Stimulated activated naive CD4-positive, alpha-beta T cell treated with Interleukin-2 at 50 U/mL for 16 hours (primary cell): ENCODE measurements around the gene ZFYVE28.
A peak's percentile ranks its signal among the peaks of the same experiment; 100 is the strongest.
"Not testable (repeated sequence)": the region's sequence is repeated elsewhere in the genome, so short reads cannot be mapped to it uniquely, and the experiment has no call there.

Experiments used
- DNase-seq: peaks from one replicate; lab custom pipeline; 2025; lab: John Stamatoyannopoulos, UW

The ZFYVE28 gene

GRCh38 chr4:2446656-2447564 is 28.5 kb upstream of the ZFYVE28 start:
- no peak for DNase-seq

- DNase-seq, result no peak
Observed at GRCh38 chr4:2445571-2445970, 27.1 kb upstream of the ZFYVE28 start.

DNA sequence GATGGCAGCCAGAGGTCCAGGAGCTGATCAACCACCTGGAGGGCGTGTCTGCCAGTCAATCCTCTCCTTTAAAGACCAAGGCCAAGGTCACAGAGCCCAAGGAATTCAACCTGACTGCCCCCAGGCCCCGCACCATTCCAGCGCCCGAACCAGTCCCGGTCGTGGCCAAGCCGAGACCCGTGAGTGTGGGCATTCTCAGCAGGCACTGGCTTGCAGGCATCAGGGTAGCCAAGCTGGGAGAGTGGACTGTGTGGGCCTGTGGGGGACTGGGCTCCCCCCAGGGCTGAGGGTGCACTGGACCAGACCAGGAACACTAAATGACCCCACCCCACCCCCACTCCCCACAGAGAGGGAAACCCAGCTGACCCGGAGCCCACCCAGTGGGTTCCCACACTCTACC is 26.7 kb upstream of the ZFYVE28 start:
- DNase-seq, result no peak

DNA sequence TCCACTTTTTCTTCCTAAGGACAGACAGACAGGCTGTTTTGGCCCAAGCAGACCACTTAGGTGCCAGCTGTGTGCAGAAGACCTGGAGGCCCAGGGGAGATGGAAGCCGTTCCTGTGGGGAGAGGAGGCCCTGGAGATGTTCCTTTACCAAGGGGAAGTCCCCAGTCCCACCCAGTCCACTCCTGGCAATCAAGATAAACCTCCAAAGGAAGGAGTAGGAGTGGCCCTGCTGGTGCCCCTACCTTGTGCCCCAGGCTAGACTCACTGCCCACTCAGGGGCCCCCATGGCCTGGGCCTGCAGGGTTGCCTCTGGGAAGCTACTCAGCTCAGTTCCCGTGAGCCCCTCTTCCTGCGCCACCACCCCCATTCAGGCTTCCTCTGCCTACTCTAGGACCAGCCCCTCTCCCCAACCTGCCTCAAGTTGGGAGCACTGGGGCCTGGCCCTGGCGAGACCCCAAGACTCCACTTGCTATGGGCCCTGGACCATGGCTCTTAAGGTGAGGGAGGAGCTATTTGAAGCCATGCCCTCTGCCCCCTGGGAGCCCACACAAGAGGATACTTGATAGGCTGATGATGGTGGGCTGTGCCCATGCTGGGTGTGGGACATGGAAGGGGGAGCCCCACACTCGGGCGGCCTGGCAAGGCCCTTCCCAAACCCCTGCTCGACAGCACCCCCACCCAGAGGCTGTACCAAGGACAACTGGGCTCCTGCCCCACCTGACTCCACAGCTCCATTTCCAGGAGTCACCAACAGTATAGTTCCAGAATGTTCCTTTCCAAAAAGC is 25.7 kb upstream of the ZFYVE28 start:
- DNase-seq, result no peak

DNA sequence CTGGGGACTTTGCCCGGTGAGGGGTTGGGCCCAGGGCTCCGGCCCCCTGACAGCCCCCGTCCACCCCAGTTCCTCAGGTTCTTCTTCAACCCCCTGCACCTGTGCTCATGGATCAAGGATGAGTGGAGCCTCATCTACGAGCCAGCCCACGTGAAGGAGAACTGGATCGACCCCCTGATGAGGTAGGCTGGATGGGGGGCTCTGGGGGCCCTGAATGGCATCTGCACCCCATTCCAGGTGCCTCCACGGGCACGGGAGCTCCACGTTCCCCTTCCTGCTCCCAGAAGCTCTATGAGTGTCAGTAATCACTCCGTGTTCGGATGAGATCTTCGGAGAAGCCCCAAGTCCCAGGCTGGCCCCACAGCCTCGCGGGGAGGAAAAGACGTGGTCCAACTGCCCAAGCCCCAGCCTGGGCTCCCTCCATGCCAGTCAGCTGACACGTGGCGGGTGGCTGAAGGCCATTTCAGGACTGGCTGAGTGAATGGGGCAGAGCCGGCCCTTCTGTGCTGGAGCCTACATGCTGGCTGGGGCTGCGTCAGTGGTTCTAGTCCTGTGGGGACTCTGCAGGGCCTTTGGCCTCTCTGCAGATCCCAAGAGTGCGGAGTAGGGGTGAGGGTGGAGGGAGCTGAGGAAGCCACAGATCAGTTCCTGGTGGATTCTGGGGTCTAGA is 24.8 kb upstream of the ZFYVE28 start:
- no peak for DNase-seq

GRCh38 chr4:2442175-2442993 is 23.9 kb upstream of the ZFYVE28 start:
- no peak for DNase-seq

DNA sequence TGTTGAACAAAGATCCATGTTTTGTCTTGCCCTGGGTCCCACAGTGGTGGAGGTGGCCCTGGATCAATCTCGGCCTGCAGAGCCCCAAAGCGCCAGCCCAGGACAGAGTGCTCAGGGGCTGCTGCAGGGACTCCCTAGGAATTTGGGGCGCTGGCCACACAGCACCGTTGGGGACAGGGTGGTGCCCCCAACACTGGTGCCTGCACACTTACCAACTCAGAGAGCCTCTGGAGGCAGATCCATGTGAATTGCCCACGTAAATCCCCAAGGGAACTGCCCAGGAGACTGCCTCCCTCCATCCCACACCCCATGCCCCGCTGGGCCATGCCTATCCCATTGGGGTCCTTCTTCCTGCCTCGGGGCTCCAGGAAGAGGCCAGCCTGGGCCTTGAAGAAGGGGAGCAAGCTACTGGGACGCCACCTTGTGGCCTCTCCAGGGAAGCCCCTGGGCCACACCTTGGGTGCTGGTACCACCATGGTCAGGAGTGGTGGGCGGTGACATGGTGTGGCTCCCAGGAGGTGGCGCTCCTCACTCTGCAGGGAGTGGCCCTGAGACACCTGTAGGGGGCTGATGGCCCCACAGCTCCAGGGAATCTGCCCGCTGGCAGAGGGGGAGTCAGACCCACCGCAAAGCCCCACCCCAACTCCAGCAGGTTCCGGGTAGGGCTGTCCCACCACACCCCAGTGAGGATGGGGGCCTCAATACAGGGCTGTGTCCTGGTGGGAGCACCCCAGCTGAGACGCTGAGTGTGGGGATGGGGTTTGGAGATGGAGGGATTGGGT is 23.1 kb upstream of the ZFYVE28 start:
- DNase-seq, result peak; percentile 61

- no peak for DNase-seq
Observed at GRCh38 chr4:2438822-2439718, 20.6 kb upstream of the ZFYVE28 start.

DNA sequence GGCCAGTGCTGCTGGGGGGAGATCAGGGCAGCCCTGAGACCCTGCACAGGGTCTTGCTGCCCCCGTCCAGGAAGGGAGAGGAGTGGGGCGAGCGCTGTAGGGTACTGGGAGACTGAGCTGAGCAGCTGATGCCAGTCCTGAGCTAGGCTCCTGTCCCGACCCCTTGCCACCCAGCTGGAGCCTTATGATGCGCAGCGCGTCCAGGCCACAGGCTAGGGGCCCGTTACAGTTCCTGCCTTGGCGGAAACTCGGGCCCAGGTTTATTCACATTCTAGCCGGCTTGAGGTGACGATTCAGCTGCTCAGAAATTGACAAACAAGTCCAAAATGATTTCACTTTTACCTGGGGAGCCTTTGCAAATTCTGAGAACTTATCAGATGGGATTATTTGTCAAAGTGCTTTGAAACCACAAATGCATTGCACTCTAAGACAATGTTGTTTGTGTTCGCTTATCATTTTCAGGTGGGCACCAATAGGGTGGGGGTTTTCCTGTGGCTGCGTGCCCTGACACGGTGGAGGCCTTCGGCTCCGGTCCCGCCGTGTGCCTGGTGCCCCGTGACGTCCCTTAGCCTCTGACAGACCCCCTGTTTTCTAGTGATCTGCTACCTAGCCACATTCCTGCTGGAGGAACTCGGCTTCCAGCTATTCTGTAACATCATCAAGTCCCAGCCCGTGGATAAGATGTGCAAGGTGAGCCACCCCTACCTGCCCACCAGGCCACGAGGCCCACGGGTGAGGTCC is 19.2 kb upstream of the ZFYVE28 start:
- no peak for DNase-seq

DNA sequence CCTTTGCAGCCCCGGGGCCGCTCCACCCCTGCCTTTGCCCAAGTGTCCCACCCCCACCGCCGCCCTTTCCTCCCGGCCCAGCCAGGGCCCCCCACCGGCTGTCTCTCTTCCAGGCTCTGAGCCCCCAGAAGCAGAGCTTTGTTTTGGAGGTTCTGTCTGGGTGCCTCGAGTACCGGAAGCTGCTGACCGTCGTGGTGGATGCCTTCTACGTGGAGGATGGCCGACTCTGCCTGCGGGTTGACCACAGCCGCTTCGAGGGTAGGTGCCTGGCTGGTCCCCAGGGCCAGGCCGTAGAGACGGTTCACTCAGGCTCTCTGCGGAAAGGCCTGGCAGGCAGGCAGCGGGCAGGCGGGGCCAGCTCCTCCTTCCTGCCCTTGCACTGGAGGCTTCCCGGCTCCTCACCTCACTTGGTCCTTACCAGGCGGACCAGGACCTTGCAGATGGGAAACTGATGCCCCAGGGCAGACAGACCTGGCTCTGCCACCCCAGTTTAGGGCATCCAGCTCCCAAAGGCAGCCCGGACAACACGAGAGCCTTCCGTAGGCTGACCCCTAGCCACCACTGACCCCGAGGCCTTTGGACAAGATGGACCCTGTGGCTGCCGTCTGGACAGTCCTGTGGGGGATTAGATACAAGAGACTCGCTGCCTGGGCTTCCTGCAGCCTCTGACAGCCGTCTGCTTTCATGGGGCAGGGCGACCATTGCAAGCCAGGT is 18.5 kb upstream of the ZFYVE28 start:
- DNase-seq, result no peak

DNA sequence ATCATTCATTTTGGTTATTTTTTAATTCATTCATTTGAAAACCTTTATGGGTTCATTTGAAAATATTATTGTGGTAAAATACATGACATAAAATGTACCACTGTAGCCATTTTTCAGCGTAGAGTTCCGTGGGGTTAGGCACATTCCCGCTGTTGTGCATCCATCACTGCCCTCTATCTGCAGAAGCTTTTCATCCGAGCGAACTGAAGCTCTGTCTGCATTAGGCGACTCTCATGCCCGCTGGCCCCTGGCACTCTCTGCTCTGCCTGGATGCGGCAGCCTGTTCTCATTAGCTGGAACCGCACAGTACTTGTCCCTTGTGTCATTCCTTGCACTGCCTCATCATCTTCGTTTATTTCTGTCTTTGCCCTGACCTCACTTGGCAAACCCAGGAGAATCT is 17.9 kb upstream of the ZFYVE28 start:
- DNase-seq, result no peak

DNA sequence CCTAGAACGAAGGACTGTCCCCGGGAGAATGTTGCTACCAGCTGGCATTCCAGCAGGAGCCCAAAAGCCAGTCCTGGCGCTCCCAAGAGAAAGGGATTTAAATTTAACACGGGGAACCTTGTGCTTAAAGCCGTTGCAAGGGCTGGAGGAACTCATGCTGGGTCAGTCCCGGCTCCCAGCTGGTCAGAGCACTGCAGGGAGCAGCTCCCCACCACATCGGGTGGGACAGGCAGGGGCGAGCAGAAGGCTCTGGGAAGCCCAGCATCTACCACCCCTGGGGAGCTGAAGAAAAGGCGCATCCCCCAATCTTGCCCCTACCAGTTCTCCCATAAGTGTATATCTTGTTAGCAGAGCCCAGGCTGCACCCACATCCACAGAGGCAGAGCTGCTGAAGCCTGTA is 16.0 kb upstream of the ZFYVE28 start:
- DNase-seq, result no peak

DNA sequence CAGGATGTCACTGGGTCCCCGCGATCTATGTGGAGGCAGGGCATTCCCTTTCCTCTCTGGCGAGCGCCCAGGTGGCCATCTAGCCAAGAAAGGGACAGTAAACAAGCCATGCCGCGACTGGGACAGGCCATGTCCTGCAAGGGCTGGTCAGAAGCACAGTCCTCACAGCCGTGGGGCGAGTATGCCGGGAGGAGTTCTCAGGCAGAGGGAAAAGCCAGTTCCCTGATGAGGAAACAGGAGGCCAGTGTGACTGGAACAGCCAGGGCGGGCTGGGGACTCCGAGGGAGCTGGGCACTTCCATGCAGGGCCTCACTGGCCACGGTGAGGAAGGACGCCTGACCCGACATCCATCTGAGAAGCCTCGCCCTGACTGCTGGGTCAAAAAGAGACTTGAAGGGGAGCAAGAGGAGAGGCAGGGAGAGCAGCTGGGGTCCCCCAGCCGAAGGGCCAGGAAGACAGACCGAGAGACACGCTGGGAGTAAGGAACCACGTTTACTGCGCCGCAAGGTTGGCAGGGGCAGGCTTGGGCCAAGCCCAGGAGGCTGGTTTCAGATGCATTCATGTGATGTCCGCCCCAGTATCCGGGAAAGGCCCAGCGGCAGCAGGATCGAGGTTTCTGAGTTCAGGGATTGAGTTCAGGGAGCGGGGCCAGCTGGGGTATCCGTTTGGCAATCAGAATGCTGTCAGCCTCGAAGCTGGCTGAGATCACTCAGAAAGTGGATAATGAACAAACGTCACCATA is 15.3 kb upstream of the ZFYVE28 start:
- DNase-seq, result no peak

- DNase-seq, result no peak
Observed at GRCh38 chr4:2432991-2433530, 14.6 kb upstream of the ZFYVE28 start.

- DNase-seq, result no peak
Observed at GRCh38 chr4:2432004-2432403, 13.6 kb upstream of the ZFYVE28 start.

GRCh38 chr4:2429945-2430757 is 11.7 kb upstream of the ZFYVE28 start:
- not testable (repeated sequence) for DNase-seq
